ENCODE results near the gene TNFAIP8L1.

GRCh38 chr19:4704317-4704673 is 65.0 kb downstream of the TNFAIP8L1 start:
- TF ChIP-seq CTCF (IDR thresholded peaks at IDR 0.05; ENCODE audit: insufficient read depth, low read depth, low read length): no peak
- no peak for TF ChIP-seq EZH2 (IDR thresholded peaks at IDR 0.05; ENCODE audit: insufficient read depth, low read length)

Measured in astrocyte (in vitro differentiated cells and primary cell).